NCI-H1694 (cell line): ENCODE data around the gene RAB9A.
A peak's percentile ranks its signal among the peaks of the same experiment; 100 is the strongest.
"Not testable (repeated sequence)": the region's sequence is repeated elsewhere in the genome, so short reads cannot be mapped to it uniquely, and the experiment has no call there.

Experiments used
- DNase-seq: peaks from one replicate; lab custom pipeline; 2025; lab: John Stamatoyannopoulos, UW

RAB9A gene

DNA sequence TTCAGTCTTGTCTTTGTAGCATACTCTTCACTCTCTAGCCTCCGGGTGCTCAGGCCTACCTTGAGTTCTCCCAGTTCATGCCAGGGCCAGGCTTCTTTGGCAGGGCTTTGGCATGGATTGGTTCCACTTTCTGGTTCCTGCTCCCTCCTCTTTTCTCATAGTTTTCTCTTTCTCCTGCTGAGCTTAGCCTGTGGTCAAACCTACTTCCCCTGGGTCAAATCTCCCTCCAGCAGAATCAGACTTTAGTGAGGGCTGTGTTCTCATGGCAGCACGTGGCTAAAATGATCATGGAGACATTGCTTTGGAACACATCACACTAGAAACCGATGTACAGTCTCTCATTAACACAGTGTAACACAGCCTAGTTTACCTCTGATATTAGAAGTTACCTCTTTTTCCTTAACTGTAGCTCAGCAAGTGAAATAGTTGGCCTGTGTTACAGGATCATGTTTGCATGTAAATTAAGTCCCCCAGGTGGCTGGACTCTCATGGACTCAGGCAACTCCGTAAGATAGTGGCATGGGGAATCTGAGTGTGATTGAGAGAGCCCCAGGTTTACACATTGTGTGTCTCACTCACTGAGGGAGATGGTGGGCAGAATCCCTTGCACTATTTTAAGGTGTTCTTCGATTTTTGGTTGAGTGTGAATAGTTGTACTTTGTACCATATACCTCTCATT, 13.3 kb downstream of the RAB9A start:
- DNase-seq, result no peak

DNA sequence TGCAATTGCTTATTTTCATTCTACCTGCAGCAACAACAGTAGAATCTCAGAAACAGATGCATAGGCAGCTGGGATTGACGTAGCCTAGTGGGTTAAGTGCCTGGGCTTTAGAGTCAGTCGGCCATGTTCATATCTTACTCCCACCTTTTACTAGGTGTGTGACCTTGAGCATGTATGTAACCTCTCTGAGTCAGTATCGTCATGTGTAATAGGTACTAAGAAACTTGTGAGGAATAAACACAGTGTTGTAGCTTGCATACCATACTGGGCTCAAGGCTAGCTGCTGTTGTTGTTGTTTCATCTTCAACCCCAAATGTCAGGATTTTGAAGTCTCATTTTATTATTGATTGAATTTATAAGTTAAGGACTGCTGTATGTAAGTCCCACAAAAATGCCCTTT, 14.2 kb downstream of the RAB9A start:
- no peak for DNase-seq

DNA sequence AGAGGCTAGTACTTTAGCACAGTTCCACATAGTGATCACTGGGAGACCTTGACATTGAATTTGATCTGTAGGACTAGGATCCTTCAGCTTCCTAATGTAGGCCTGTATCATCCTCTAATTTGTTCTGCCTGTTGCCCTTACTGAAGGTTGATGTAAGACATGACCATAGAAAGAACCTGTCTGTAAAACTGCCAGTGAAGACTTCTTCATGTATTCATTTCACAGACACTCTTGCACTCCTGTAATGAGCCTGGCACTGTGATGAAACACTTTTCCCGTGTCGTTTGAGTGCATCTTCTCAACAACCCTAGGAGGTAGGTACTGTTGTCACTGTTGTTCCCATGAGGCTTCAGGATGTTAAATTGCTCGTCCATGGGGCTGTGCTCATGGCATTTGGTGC, 14.7 kb downstream of the RAB9A start:
- no peak for DNase-seq

DNA sequence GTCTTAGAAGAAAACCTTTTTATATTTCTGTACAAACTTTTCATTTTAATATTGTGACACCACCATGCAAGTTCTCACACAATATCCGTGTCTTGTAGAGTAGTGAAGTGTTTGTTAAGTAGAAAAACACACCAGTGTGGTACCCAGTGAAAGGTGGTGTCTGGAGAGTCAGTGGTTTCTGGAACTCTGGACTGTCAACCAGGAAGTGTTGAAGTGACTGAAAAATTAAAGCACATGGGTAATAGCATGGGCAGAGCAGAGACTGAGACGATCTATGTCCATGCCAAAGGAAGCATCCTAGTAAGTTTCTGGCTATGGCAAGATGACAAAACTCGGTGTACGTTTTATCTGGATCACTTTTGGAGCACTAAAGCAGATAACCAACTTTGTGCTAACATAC, 22.2 kb downstream of the RAB9A start:
- no peak for DNase-seq

DNA sequence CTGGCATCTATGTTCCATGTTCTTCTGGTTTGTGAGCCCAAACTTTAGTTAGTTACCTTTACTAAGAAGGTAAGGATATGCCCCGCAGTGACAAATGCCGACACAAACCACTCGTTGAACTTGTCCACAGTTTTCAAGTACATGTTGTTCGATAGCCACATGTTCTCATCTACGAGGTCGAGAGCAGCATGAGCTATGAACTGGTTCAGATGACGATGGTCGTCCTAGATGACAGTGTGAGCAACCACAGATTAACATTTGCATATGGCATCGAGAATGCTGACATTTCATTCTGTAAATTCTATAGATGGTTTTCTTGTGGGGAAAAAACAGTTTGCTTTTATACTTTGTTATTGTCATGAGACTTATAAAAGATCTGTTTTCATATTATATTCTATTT, 27.5 kb downstream of the RAB9A start:
- DNase-seq, result no peak

DNA sequence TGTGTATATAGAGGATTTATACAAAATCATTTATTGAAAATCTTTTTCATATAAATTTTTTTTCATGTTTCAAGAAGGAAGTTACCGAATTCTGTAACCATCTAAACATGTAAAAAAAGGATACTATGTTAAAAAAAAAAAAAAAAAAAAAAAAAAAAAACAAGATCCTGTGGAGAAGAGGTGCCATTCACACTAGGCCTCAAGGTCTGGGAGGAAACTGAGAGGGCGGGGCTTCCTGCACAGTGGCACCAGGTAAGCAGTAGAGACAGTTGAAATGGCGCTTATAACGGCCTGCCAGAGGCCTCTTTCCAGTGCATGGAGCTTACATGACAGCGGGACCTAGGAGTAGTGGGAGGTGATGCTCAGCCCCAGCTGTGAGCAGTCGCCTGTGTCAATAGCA, 28.0 kb downstream of the RAB9A start:
- DNase-seq, result no peak

DNA sequence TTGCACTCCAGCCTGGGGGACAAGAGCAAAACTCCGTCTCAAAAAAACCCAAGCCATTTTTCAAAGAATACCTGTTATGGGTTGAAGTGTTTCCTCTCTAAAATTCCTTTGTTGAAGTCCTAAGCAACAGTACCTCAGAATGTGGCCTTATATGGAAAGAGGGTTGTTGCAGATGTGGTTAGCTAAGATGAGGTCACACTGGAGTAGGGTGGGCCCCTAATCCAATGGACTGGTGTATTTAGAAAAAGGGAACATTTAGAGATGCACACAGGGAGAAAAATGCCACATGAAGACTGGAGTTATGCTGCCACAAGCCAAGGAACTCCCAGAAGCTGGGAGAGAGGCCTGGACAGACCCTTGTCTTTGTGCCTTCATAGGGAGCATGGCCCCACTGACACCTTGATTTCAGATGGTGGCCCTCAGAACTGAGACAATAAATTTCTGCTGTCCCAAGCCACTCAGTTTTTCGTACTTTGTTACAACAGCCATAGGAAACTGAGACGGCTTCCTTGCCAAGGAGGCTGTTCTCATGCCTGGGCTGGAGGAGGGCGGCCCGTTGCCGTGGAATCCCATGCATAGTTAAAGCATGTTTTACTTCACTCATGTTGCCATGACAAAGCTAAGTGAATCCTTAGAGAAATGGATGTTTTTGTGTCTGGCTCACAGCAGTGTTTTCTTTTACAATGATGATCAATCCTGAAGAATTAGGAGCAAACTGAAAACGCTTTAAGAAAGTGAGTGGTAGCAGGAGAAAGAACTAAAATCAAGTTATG, 29.0 kb downstream of the RAB9A start:
- DNase-seq, result no peak

DNA sequence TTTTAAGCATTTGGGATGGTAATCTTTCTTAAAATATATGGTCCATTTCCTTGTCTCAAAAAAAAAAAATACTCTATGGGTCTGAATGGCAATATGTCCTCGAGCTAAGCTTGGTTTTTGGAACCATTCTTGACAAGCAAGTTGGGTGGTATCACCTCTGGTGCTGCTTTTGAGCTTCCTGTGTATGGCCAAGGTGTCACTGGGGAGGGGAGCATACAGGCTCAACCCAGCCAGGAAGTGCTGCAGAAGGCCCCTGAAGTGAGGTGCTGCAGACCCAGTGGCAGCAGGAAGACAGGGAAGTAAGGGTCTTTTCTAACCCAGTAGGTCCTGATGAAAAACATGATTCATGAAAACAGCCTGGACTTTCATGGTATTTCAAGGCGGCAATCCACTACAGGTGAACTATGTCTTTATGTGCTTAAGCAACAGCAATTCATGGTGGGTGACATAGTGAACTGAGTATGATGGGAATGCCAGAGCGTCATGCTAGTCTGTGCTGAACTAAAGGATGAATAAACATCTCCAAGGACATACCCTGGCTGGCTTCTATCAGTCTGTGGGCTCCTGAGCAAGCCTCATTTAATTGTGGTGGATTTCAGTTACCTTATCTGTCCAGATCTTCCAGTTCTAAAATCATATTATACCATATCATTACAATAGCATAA, 30.4 kb downstream of the RAB9A start:
- no peak for DNase-seq

DNA sequence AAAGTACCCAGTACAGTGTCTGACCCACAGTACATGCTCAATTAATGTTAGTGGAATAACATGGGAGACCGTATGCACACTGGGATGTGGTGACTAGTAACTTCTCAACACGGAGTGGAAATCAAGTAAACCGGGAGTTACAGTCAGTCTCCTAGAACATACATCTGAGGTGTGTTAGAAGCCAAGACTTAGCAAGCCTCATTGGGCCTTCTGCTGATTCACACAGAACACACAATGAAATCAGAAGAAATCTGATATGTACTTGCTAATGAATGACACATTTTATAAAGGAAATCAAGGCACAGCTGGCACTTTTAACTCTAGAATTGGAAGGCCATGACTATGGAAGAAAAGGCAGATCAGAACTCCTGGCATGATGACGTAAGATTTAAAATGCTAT, 32.4 kb downstream of the RAB9A start:
- DNase-seq, result no peak

DNA sequence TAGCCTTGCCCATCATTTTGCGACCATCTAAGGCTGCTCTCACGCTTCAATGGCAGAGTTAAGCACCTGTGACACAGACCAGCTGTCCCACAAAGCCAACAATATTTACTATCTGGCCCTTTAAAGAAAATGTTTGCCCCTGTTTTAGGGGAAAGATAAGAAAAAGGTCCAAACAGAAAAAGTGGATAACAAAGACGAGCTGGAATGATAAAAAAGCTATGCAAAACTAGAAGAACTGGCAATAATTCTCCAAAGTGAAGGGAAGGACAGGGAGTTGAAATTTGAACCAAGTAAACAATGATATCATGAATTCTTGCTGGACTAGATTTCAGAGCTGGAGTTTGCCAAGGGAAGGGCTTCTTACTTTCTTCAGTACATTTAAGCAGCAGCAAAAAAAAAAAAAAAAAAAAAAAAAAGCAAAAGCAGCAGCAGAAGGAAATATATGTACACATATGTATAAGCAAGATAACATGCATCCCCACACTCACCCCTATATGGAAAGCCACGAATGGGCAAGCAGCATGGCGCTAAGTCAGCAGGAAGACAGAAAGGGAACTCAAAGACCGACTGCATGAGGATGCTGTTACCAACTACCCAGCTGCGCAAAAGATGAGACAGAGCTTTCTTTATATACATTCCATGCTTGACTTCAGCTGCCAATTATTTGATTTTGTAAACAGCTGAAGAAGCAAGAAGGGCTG, 33.0 kb downstream of the RAB9A start:
- DNase-seq, result no peak

DNA sequence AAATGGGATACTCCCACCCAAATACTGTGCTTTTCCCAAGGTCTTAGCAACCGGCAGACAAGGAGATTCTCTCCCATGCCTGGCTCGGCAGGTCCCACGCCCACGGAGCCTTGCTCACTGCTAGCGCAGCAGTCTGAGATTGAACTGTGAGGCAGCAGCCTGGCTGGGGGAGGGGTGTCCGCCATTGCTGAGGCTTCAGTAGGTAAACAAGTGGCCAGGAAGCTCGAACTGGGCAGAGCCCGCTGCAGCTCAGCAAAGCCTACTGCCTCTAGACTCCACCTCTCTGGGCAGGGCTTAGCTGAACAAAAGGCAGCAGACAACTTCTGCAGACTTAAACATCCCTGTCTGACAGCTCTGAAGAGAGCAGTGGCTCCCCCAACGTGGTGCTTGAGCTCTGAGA, 36.0 kb downstream of the RAB9A start:
- not testable (repeated sequence) for DNase-seq

DNA sequence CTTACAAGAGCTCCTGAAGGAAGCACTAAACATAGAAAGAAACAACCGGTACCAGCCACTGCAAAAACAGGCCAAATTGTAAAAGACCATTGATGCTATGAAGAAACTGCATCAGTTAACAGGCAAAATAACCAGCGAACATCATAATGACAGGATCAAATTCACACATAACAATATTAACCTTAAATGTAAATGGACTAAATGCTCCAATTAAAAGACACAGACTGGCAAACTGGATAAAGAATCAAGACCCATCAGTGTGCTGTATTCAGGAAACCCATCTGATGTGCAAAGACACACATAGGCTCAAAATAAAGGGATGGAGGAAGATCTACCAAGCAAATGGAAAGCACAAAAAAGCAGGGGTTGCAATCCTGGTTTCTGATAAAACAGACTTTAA, 37.7 kb downstream of the RAB9A start:
- not testable (repeated sequence) for DNase-seq

DNA sequence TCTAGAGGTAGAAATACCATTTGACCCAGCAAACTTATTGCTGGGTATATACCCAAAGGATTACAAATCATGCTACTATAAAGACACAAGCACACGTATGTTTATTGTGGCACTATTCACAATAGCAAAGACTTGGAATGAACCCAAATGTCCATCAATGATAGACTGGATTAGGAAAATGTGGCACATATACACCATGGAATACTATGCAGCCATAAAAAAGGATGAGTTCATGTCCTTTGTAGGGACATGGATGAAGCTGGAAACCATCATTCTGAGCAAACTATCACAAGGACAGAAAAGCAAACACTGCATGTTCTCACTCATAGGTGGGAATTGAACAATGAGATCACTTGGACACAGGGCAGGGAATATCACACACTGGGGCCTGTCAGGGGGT, 41.6 kb downstream of the RAB9A start:
- not testable (repeated sequence) for DNase-seq

DNA sequence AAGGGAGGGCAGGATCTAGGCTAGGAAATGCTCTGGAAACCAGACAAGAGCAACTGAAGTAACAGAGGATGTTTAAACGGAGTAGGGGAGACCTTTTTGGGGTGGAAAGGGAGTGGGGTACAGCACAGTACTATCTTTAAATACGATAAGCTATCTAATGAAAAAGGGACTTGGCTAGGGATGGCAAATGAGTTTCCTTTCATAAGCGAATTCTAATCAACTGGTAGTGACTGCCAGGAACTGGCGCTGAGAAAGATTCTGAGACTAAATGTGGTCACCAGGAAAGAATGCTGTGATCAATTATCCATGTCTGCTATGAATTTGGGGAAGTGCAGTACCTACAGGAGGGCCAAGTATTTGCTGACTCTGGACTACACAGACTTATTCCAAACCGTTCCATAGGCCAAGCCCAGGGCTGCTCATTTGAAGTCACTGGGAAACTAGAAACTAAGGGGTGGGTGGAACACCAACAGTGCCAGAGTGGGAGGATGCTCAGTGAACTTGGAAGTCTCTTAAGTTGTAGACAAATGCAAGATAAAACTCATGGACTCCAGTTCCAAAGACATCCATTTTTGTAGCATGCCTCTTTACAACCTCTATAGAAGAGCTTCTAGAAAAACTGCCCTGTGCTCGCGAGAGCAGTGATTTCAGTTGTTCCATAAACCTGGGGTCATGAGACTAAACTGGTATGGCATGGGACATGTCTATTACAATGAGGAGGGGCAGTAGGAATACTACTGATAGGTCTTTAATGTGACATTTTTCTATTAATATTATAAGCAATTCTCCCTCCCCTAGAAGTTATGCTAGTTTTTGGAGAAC, 43.5 kb downstream of the RAB9A start:
- no peak for DNase-seq

DNA sequence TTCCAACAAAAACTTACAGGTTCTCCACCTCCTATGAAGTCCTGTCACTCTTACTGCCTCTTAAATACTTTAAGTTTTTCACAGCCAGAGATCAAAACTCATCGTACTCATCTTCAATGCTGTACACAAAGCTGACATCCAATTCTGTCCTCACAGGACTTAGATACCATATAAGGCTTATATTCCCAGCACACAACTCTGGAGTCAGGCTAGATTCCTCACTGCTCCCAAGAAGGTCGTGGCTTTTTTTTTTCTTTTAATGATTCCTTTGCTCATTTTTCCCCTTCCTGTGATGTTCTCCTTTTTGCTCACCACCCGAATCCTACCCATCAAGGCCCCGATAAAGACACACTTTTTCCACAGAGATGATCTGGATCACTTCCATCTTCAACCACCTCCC, 44.6 kb downstream of the RAB9A start:
- no peak for DNase-seq

DNA sequence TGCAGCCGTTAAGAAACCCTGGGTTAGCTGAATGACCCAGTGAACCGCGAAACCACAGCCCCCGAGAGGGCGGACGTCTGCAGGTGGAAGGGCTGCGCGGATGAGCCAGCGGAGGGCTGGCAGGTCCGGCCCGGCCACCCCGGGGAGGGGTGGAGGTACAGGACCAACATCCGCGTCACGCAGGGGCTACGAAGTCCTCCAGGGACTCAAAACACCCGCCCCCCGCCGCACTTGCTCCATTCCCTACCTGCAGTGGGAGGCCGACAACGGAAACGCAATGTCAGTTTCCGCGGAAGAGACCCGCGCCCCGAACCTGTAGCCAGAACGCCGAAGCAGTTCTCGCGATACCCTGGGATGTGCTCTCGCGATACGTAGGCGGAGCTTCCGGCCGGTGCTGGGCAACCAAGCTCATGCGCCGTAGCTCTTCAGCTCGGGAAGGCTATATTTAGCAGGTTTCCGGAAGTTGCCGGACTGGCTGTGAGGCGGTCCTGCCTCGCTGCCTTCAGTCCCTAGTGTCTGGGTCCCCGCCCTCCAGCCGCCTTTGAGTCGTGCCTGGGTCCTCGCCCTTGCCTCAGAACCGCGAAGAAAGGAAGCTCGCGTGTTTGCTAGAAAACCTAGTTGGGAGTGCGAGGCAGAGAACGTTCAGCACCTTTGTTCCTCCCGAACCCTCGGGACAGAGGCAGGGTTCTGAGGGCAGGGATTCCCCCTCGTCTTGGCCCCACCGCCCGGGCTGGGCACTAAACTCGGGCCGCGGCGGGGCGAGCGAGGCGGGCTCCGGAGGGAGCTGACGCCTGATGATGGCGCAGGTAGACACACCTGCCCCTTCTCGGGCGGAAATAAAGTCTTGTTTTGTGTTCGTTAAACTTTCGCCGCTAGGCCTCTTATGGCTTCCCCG, 45.6 kb downstream of the RAB9A start, which contains the start of the genes OFD1 and TRAPPC2:
Gene OFD1 (plus strand): TSS at position 471 of the 895 bp plus-strand sequence. CDS start 324 bp downstream, at position 795.
Gene TRAPPC2 (minus strand): TSS at position 343 of the 895 bp plus-strand sequence. CDS start 14,657 bp downstream, outside the sequence.
- DNase-seq, result peak; percentile 68

DNA sequence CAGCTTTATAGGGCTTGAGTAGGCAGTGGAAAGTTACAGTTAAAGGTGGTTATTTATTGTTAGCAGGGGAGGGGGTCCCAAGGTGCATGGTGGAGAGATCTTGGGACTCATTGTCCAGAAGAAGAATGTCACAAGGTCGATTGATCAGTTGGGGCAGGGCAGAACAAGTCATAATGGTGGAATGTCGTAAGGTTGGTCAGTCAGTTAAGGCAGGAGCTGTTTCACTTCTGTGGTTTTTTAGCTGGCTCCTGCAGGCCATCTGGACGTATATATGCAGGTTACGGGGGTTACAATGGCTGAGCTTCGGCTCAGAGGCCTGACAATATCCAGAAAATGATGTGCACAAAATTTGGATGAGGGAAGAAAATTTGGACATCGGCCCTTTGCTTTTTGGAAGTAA, 52.8 kb downstream of the RAB9A start:
- no peak for DNase-seq

DNA sequence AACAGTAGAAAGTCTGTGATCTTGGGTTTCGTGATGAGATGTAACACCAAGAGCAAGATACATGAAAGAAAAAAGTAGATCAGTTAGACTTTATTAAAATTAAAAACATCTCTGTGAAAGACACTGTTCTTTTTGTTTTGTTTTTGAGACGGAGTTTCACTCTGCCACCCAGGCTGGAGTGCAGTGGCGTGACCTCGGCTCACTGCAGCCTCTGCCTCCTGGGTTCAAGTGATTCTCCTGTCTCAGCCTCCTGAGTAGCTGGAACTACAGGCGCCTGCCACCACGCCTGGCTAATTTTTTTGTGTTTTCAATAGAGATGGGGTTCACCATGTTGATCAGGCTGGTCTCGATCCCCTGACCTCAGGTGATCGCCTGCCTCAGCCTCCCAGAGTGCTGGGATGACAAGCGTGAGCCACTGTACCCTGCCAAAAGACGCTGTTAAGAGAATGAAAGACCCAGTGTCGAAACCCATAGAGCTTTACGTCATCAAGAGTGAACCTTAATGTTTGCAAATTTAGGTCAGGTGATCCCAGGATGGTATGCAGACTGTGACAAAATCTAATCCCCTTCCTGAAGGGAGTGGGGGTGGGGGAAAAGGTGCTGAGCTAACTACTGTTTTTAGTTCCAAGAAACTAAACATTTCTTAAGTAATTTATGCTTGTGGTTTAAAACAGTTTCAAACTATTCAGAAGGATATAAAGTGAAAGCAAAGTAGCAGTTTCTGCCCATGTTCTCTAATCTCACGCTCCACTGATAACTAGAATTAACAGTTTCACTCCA, 53.7 kb downstream of the RAB9A start:
- DNase-seq, result no peak

DNA sequence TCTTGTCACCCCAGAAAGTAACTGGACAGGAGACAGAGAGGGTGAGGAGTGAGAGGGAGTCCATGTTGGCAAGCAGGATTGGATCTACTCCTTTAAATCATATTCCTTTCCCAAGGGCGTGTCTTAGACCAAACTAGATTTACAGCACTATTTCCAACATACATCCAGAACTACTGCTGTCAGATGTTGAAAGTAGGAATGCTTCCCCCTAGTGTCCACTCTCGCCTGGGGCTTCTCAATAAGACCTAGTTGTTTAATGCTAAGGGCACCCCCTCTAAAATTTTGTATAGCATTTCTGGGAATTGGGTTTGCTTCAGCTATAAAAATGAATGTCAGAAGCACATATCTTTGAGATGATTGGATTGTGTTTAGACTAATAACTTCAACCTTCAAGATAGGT, 58.9 kb downstream of the RAB9A start:
- no peak for DNase-seq

DNA sequence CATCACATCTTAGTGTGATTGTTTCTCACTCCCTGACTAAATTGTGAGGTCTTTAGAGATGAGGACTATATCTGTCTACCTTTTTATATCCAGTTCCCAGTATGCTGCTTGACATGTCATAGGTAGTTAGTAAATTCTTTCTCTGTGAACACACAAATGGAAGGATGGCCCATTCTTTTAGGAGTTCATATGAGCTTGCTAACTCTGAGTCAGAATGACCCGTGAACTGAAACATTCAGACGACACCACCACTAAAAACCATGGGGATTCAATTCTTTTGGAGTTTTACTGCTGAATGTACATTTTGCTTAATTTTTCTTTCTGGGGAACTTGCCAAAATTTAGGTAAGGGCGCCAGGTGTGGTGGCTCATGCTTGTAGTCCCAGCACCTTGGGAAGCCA, 59.6 kb downstream of the RAB9A start:
- no peak for DNase-seq
